Measurements from ENCODE around the gene NCAM1. TPM values are rescaled to one million over a fixed set of nuclear protein-coding genes. Genes with fewer than 3 reads are reported as not detected.

Gene NCAM1
- total RNA-seq, 1 experiment from 2014 or later = 3.7 TPM

- Mint-ChIP-seq H3K4me3 (ENCODE audit: low read depth, unreplicated experiment) (no peak overlapping the region), H3K4me1 (ENCODE audit: low read depth, unreplicated experiment) (no peaks in the 10 kb centered on the region), H3K27me3 (ENCODE audit: unreplicated experiment) (no peaks in the 10 kb centered on the region), H3K27ac (ENCODE audit: unreplicated experiment) (no peak overlapping the region), H3K36me3 (ENCODE audit: insufficient read depth, unreplicated experiment) (no peaks in the 10 kb centered on the region), H3K9me3 (ENCODE audit: low read depth, unreplicated experiment) (no peaks in the 10 kb centered on the region)
- no TSS peak for BruUV-seq (replicated peaks)
- no peak for DNase-seq
- TF ChIP-seq, protein P1, sequence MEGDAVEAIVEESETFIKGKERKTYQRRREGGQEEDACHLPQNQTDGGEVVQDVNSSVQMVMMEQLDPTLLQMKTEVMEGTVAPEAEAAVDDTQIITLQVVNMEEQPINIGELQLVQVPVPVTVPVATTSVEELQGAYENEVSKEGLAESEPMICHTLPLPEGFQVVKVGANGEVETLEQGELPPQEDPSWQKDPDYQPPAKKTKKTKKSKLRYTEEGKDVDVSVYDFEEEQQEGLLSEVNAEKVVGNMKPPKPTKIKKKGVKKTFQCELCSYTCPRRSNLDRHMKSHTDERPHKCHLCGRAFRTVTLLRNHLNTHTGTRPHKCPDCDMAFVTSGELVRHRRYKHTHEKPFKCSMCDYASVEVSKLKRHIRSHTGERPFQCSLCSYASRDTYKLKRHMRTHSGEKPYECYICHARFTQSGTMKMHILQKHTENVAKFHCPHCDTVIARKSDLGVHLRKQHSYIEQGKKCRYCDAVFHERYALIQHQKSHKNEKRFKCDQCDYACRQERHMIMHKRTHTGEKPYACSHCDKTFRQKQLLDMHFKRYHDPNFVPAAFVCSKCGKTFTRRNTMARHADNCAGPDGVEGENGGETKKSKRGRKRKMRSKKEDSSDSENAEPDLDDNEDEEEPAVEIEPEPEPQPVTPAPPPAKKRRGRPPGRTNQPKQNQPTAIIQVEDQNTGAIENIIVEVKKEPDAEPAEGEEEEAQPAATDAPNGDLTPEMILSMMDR (IDR thresholded peaks at IDR 0.05; ENCODE audit: unreplicated experiment) = no peak
- CTCF ChIA-PET = no interaction called here
- intact Hi-C loops (cut with micrococcal nuclease; ENCODE audit: unreplicated experiment) = no loop called here
These were observed 116.2 kb downstream of the NCAM1 start for GRCh38 chr11:113077379-113077778.

- no peaks in the 10 kb centered on the region for H3K9me3 Mint-ChIP-seq (ENCODE audit: low read depth, unreplicated experiment)
- BruUV-seq (replicated peaks) = no TSS peak
- no peaks in the 10 kb centered on the region for H3K36me3 Mint-ChIP-seq (ENCODE audit: insufficient read depth, unreplicated experiment)
- H3K27ac Mint-ChIP-seq (ENCODE audit: unreplicated experiment) = no peak overlapping the region
- H3K4me1 Mint-ChIP-seq (ENCODE audit: low read depth, unreplicated experiment) = no peaks in the 10 kb centered on the region
- DNase-seq = no peak
- CTCF ChIA-PET = no interaction called here
- H3K4me3 Mint-ChIP-seq (ENCODE audit: low read depth, unreplicated experiment) = no peak overlapping the region
- TF ChIP-seq, protein P1 (IDR thresholded peaks at IDR 0.05; ENCODE audit: unreplicated experiment) = no peak
- peaks cover 16% of the 10 kb centered on the region for H3K27me3 Mint-ChIP-seq (ENCODE audit: unreplicated experiment)
- intact Hi-C loops (cut with micrococcal nuclease; ENCODE audit: unreplicated experiment) = no loop called here
These were observed 121.2 kb downstream of the NCAM1 start for GRCh38 chr11:113082341-113082955.

DNA sequence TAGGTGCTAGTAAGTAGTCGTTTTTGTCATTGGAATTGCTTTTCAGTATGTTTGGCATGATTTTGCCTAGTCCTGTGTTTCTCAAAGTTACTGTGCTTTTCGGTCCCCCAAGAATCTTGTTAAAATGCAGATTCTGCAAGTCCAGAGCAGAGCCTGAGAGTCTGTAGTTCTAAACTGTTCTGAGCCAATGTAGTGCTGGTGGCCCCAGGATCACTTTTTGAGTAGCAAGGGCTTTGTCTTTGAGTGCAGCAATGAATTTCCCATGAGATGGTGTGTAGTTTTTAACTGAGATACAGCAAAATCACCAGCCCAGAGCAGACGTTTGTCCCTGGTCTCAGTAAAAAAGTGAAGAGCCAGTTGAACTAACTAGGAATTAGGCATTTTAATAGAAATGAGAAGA is 122.4 kb downstream of the NCAM1 start:
- BruUV-seq (replicated peaks) = no TSS peak
- Mint-ChIP-seq H3K4me1 (ENCODE audit: low read depth, unreplicated experiment) (no peaks in the 10 kb centered on the region), H3K9me3 (ENCODE audit: low read depth, unreplicated experiment) (no peaks in the 10 kb centered on the region), H3K36me3 (ENCODE audit: insufficient read depth, unreplicated experiment) (no peaks in the 10 kb centered on the region), H3K27me3 (ENCODE audit: unreplicated experiment) (peaks cover 16% of the 10 kb centered on the region), H3K4me3 (ENCODE audit: low read depth, unreplicated experiment) (no peak overlapping the region), H3K27ac (ENCODE audit: unreplicated experiment) (no peak overlapping the region)
- TF ChIP-seq, protein P1 (IDR thresholded peaks at IDR 0.05; ENCODE audit: unreplicated experiment) = no peak
- CTCF ChIA-PET = no interaction called here
- intact Hi-C loops (cut with micrococcal nuclease; ENCODE audit: unreplicated experiment) = no loop called here
- no peak for DNase-seq

DNA sequence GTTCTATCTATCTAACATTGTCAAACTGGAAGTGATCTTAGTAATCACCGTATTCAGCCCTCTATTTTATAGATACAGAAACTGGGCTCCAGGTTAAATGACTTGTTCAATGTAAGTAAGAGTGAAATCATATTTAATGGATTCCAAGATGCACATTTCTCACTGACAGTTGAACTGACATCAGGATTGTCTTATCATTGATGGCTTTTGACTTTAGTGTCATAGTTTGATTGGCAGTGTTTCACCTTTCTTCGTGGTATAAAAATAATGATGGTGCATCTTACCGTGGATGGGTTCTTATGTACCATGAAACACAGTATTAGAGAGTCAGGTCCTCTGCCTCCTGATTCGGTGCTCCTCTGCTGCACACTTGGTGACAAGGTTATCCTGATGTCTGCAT is 123.1 kb downstream of the NCAM1 start:
- H3K4me3 Mint-ChIP-seq (ENCODE audit: low read depth, unreplicated experiment) = no peak overlapping the region
- H3K27ac Mint-ChIP-seq (ENCODE audit: unreplicated experiment) = no peak overlapping the region
- H3K4me1 Mint-ChIP-seq (ENCODE audit: low read depth, unreplicated experiment) = no peaks in the 10 kb centered on the region

More for the DNA sequence above, 123.1 kb downstream of the NCAM1 start:
- Mint-ChIP-seq H3K9me3 (ENCODE audit: low read depth, unreplicated experiment) (no peaks in the 10 kb centered on the region), H3K27me3 (ENCODE audit: unreplicated experiment) (peaks cover 16% of the 10 kb centered on the region), H3K36me3 (ENCODE audit: insufficient read depth, unreplicated experiment) (no peaks in the 10 kb centered on the region)
- intact Hi-C loops (cut with micrococcal nuclease; ENCODE audit: unreplicated experiment) = no loop called here
- CTCF ChIA-PET = no interaction called here
- no TSS peak for BruUV-seq (replicated peaks)
- TF ChIP-seq, protein P1 (IDR thresholded peaks at IDR 0.05; ENCODE audit: unreplicated experiment) = no peak
- DNase-seq = no peak

Data from Calu3 (cell line).